Measurements from ENCODE around the gene RBSN.

GRCh38 chr3:15063656-15064286 lies 35.2 kb downstream of the RBSN start:
- TF ChIP-seq CTCF (conservative IDR thresholded peaks at IDR 0.05; ENCODE audit: low read depth in 2 of 2) (no peak), EZH2 (IDR thresholded peaks at IDR 0.05; ENCODE audit: low read depth, unreplicated experiment) (no peak)

Measured in GM23338 (cell line).